ENCODE data around the gene RAMACL.
"Not testable (repeated sequence)": the region's sequence is repeated elsewhere in the genome, so short reads cannot be mapped to it uniquely, and the experiment has no call there.

RAMACL gene

DNA sequence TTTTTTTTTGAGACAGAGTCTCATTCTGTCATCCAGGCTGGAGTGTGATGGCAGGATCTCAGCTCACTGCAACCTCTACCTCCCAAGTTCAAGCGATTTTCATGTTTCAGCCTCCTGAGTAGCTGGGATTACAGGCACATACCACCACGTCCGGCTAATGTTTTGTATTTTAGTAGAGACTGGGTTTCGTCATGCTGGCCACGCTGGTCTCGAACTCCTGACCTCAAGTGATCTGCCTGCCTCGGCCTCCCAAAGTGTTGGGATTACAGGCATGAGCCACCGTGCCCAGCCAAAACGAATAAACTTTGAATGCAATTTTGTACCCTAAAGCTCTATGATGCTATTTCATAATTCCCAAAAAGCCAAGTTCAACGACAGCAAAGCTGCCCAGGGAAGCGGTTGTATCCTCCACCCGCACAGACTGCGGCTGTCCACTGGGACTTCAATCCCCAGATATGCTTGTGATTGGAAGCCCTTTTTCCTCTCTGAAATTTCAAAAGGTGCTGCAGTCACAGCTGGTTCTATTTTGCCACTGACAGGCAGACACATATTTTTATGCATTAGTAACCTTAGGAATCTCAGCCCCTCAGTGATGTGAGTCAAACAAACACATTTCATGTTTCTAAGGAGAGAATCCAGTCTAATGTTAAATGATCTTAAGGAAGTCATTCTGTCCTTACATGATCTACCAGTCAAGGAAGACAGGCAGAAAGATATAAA lies 8.7 kb upstream of the RAMACL start:
- peak; percentile 95 for DNase-seq

DNA sequence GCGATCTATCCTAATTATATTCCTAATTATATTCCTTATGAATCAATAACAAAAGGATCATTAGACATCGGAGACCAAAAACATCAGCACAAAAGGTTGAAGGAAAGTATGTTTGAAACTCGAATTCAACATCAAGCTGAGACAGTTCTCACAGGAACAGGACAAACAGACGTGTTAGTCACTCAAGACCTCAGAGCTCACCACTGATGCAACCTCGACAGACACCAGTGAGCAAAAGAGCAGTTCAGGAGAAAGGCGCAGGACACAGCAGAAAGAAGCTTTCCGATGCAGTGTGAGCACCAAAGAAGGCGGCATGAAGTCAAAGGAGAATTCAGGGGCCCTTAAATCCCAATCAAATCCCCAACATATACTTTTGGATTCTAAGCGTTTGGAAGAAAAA lies 6.3 kb upstream of the RAMACL start:
- DNase-seq, result peak; percentile 73

GRCh38 chr6:166591961-166592520 lies 5.6 kb upstream of the RAMACL start:
- peak; percentile 44 for DNase-seq

- DNase-seq, result no peak
These were observed 4.5 kb upstream of the RAMACL start for GRCh38 chr6:166591026-166591425.

DNA sequence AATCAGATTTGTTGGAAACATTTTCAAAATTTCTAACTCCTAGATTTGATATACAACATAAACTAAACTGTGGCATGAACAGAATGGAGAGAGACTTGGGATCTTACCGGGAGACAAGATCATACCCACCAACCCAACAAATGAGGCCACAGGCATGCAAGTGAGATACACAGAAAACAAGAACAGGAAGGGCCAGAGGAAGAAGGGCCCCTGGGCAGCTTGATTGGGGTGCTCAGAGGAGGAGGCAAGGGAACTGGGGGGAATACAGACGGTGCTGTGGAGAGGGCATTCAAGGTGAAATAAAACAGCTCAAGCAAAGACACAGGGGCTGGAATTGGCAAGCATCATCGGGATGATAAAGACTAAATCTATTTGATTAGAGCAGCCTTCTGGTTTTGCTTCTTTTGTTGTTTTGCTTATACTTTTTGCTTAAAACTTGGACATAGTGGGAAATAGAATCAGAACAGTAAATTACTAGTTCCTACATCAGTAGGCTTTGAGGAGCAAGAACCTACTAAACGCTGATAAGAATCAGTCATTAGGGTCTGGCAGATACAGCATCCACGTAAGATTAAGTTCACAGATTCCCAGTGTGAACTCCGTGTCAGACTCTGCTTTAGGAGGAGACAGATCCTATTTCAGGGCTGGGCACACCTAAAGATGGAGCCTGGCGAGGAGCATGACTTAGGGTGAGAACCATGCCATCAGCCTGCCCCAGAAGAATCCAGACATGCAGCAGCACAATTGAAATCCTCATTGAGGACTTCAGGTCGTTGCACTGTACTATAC lies 3.5 kb upstream of the RAMACL start:
- DNase-seq, result no peak

DNA sequence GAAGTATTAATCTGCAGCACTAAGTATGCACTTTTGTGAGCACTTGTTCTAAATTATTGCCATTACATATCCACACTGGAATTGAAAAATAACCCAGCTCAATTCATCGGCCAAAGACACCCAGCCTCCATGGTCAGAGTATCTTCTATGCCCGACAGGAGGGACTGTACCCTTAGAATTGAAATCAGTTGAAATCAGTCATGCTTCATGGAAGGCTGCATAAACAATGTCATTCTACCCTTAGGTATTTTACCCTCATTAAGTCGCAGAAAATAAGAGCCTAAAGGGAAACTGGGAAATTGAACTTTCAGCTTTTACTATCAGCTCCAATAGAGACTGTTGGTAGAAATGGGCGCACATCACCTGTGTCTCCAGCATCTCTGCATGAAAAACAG lies 2.9 kb upstream of the RAMACL start:
- DNase-seq, result no peak

DNA sequence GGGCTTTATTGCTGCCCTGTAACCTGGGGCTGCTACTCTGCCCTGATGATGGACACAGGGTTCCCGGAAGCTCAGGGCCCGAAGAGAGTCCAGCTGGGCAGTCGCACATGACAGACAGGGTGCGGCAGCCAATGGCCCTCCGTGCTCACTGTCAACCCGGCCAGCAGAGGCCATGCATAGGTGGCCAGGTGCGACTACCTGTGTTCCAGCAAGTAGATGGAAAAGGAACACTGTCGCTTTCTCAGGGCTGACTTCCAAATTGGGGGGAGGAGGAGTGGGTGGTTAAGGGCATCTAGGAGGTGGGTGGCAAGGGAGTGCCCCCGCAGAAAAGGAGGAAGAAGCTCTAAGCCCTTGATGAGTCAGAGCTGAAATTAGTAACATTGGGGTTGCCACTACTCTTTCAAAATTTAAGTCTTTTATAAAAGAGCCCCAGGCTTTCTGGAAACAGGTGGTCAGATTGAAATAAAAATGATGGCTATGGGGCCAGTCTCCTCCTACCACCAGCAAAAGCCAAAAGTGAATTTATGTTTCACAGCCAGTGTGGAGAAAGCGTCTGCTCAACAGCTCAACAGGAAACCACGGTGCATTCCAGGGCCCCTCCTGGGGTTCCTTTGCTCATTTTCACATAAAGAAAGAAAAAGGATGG lies 2.3 kb upstream of the RAMACL start:
- peak; percentile 83 for DNase-seq

- DNase-seq, result no peak
These were observed 1.3 kb upstream of the RAMACL start for GRCh38 chr6:166587631-166588413.

DNA sequence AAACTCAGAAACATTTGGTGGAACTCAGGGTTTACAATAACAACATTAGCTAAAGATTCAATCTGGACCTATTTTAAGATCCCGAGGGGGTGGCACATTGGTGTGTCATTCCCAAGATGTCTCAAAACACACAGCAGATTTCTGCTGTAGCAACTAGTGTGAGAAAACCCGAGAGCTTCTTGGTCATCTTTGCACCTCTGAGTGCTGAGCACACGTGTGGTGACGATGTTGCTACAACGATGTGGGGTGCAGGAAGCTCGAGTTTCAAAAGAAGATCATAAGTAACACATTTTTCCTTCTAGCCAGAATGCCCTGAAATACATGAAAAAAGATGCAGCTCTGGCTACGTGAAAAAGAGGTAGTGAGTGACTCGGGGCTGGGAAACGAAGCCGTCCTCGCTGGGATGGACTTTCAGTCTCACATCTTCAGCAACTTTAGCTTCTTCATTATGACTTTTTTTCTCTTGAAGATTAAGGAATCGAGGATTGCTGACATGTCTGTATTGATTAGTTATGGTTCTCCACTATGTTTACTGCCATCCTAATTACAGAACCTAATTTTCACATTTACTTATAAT lies 1.5 kb downstream of the RAMACL start:
- peak; percentile 63 for DNase-seq

DNA sequence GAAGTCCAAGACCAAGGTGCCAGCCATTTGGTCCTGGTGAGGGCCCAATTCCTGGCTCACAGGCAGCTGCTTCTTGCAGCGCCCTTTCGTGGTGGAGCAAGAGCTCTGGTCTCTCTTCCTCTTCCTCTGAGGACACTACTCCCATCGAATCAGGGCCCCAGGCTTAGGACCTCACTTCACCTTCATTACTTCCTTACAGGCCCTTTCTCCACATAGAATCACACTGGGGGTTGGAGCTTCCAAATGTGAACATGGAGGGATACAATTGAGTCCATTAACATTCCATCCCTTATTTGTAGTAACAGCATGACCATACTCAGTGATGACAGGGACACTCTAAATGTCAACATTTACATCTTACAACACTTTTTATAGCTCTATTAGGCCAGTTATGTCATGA lies 2.3 kb downstream of the RAMACL start:
- peak; percentile 74 for DNase-seq

DNA sequence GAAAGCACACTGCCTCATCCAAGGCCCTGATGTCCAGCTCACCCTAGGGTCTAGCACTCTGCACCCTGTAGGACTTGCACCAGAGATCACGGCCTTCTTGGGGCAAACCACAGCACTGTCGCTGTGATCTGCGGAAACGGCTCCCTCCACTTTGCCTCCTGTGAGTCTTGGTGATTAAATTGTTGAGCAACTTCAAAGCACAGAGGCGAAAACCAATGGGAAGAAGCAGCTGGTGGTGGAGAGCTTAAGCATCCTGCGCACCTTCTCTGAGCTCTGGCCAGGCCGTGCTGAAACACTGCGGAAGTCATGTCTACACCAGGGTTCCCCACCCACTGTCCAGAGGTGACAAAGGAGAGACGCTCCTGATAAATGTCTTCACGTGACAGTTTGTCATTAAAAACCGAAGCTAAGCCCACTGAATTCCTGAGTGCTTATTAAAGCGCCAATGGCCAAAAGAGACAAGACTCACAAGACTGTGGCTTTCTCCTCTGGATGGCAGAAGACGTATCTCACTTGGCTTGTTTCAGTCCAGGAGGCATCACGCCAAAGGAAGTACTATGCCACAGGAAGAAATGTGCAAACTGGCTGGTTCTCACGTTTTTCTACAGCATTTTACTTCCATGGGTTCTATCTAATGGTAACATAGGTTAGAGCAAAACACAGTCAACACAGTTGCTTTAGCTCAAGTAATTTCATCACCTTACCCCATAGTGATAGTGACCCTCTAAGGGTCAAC lies 3.1 kb downstream of the RAMACL start:
- no peak for DNase-seq

GRCh38 chr6:166582258-166582657 lies 4.2 kb downstream of the RAMACL start:
- no peak for DNase-seq

GRCh38 chr6:166581801-166582200 lies 4.7 kb downstream of the RAMACL start:
- DNase-seq, result not testable (repeated sequence)

DNA sequence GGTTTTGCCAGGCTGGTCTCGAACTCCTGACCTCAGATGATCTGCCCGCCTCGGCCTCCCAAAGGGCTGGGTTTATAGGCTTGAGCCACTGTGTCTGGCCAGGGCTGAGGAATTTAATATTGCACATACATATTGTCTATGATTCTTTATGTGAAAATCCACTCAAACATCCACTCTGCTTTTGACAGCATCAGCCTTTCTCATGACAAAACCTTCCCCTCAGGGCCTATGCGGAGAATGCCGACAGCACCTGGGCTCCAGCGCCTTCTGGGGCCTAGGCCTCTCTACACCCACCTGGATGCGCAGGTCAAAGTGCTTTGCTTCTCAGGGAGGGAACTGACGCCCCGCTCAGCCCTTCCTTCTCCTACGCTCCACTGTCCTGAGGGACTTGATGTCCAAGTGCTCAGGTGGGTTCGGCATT lies 5.4 kb downstream of the RAMACL start:
- peak; percentile 45 for DNase-seq

DNA sequence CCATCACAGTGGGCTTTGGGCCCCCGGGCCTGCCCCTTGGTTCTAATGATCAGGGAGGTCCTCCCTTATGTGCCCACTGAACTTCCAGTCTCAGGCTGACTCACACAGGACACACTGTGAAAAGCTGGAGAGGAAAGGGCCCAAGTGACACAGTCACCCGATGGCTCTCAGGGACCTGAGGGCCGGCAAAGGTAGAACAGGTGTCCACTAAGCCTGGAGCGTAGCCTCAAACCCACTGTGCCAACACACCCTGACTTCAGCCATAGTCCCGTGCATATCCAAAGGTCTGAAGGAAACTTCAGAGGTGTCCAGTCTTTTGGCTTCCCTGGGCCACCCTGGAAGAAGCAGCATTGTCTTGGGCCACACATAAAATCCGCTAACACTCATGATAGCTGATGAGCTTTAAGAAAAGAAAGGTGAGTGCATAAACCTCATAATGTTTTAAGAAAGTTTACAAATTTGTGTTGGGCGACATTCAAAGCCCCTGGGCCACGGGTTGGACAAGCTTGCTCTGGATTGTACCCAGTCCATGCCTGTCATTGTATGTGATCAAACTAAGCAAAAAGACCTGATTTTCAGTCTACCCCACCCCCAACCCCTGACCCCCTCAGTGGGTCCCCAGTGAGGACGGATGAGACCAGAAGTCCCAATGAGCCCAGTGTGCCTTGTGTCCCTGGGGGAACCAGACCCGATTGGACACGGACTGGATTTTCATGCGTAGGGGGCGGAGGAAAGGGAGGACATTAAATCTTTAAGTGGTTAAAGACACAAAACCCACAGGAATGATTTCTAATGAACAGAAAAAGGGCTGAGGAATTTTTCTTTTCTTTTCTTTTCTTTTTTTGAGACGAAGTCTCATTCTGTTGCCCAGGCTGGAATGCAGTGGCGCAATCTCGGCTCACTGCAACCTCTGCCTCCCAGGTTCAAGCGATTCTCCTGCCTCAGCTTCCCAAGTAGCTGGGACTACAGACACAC lies 6.1 kb downstream of the RAMACL start:
- peak; percentile 73 for DNase-seq

DNA sequence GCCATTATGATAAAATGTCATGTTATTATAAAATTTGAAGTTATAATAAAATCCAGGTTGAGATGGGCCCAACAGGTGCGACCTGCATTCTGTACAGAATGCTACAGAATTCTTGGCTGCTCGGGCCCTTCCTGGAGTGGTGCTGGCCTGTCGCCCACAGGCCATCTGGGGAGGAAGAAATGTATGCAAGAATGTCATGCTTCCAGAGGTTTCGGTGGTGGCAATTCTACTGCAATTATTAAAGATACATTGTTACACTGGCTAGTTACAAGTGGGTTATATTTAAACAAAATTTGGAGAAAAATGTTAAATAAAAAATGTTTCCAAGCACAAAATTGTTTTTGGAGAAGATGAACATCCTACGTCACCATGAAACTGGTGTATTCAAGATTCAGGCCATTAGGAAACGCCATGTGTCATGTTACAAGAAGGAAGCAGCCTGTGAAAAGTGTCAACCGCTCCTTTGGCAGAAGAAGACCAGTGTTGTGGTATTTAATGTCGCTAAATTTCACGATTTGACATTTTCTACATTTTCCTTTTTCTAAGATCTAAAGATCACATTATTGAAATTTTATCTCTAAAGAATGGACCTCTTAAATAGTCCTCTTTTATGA lies 7.1 kb downstream of the RAMACL start:
- DNase-seq, result no peak

- no peak for DNase-seq
These were observed 7.8 kb downstream of the RAMACL start for GRCh38 chr6:166578536-166579236.

GRCh38 chr6:166575205-166575604 lies 11.3 kb downstream of the RAMACL start:
- DNase-seq, result no peak

All from fibroblast of skin of scalp (primary cell).